ENCODE data around the gene FSHB.
"Not testable (repeated sequence)": the region's sequence is repeated elsewhere in the genome, so short reads cannot be mapped to it uniquely, and the experiment has no call there.

Gene FSHB

GRCh38 chr11:30260813-30261212 lies 30.0 kb downstream of the FSHB start:
- no peak overlapping the region for H3K4me3 ChIP-seq (ENCODE audit: low read depth, low read length)
- H3K27me3 ChIP-seq (ENCODE audit: control insufficient read depth, insufficient read depth, low read length), result no peaks in the 10 kb centered on the region
- no peaks in the 10 kb centered on the region for H3K4me1 ChIP-seq
- no peaks in the 10 kb centered on the region for H3K36me3 ChIP-seq (ENCODE audit: control insufficient read depth, insufficient read depth, low read length)
- no peak overlapping the region for H2AFZ ChIP-seq
- H3K9ac ChIP-seq, result no peak overlapping the region
- H3K9me3 ChIP-seq (ENCODE audit: control insufficient read depth, low read length), result no peaks in the 10 kb centered on the region
- H3K79me2 ChIP-seq, result no peaks in the 10 kb centered on the region
- no peak for TF ChIP-seq CTCF (IDR thresholded peaks at IDR 0.05)
- no peak overlapping the region for H3K27ac ChIP-seq
- no peak overlapping the region for H3K4me2 ChIP-seq (ENCODE audit: low read length)

GRCh38 chr11:30261821-30262220 lies 31.0 kb downstream of the FSHB start:
- H3K4me1 ChIP-seq, result no peaks in the 10 kb centered on the region
- no peak overlapping the region for H3K4me2 ChIP-seq (ENCODE audit: low read length)
- H3K27me3 ChIP-seq (ENCODE audit: control insufficient read depth, insufficient read depth, low read length), result no peaks in the 10 kb centered on the region
- H3K4me3 ChIP-seq (ENCODE audit: low read depth, low read length), result no peak overlapping the region
- H3K36me3 ChIP-seq (ENCODE audit: control insufficient read depth, insufficient read depth, low read length), result no peaks in the 10 kb centered on the region
- no peak overlapping the region for H2AFZ ChIP-seq
- H3K9me3 ChIP-seq (ENCODE audit: control insufficient read depth, low read length), result no peaks in the 10 kb centered on the region
- TF ChIP-seq CTCF (IDR thresholded peaks at IDR 0.05), result no peak
- H3K79me2 ChIP-seq, result no peaks in the 10 kb centered on the region
- H3K9ac ChIP-seq, result no peak overlapping the region
- H3K27ac ChIP-seq, result no peak overlapping the region

GRCh38 chr11:30268638-30269037 lies 37.8 kb downstream of the FSHB start:
- H3K9me3 ChIP-seq (ENCODE audit: control insufficient read depth, low read length); H3K4me2 ChIP-seq (ENCODE audit: low read length); H3K9ac ChIP-seq; H3K36me3 ChIP-seq (ENCODE audit: control insufficient read depth, insufficient read depth, low read length); H3K4me1 ChIP-seq; H3K27me3 ChIP-seq (ENCODE audit: control insufficient read depth, insufficient read depth, low read length); H3K79me2 ChIP-seq; H3K4me3 ChIP-seq (ENCODE audit: low read depth, low read length); H3K27ac ChIP-seq; H2AFZ ChIP-seq: not testable (repeated sequence)

- Histone ChIP-seq H3K9me3 (ENCODE audit: control insufficient read depth, low read length) (no peaks in the 10 kb centered on the region), H3K27ac (no peak overlapping the region), H3K4me1 (no peaks in the 10 kb centered on the region), H3K27me3 (ENCODE audit: control insufficient read depth, insufficient read depth, low read length) (no peaks in the 10 kb centered on the region), H3K9ac (no peak overlapping the region), H3K36me3 (ENCODE audit: control insufficient read depth, insufficient read depth, low read length) (no peaks in the 10 kb centered on the region), H3K4me2 (ENCODE audit: low read length) (no peak overlapping the region), H3K79me2 (no peaks in the 10 kb centered on the region), H3K4me3 (ENCODE audit: low read depth, low read length) (no peak overlapping the region), H2AFZ (no peak overlapping the region)
- TF ChIP-seq CTCF (IDR thresholded peaks at IDR 0.05), result no peak
Measured at GRCh38 chr11:30270671-30271070, 39.9 kb downstream of the FSHB start.

- H2AFZ ChIP-seq, result no peak overlapping the region
- no peak overlapping the region for H3K4me2 ChIP-seq (ENCODE audit: low read length)
- no peaks in the 10 kb centered on the region for H3K36me3 ChIP-seq (ENCODE audit: control insufficient read depth, insufficient read depth, low read length)
- no peak overlapping the region for H3K27ac ChIP-seq
- no peaks in the 10 kb centered on the region for H3K4me1 ChIP-seq
- no peak overlapping the region for H3K4me3 ChIP-seq (ENCODE audit: low read depth, low read length)
- no peaks in the 10 kb centered on the region for H3K27me3 ChIP-seq (ENCODE audit: control insufficient read depth, insufficient read depth, low read length)
- no peaks in the 10 kb centered on the region for H3K9me3 ChIP-seq (ENCODE audit: control insufficient read depth, low read length)
- no peak overlapping the region for H3K9ac ChIP-seq
- no peak for TF ChIP-seq CTCF (IDR thresholded peaks at IDR 0.05)
- H3K79me2 ChIP-seq, result no peaks in the 10 kb centered on the region
Measured at GRCh38 chr11:30277176-30277575, 46.4 kb downstream of the FSHB start.

All from parathyroid adenoma (tissue), 2 donors.